SH-SY5Y (cell line): ENCODE data around the gene TOR1A.

ENCODE experiments used
- GATA2 ChIP-seq: IDR thresholded peaks from 2 replicates; pipeline ENCODE4 v1.6.1; 2011; ENCODE audit warnings: mild to moderate bottlenecking, low read depth, low read length
- GATA3 ChIP-seq: IDR thresholded peaks from 2 replicates; pipeline ENCODE4 v1.6.1; 2011; ENCODE audit warnings: low read depth, mild to moderate bottlenecking, low read length, moderate library complexity

Gene TOR1A

GRCh38 chr9:129839324-129840023 is 15.5 kb upstream of the TOR1A start:
- TF ChIP-seq GATA3 = no peak
- TF ChIP-seq GATA2 = no peak

DNA sequence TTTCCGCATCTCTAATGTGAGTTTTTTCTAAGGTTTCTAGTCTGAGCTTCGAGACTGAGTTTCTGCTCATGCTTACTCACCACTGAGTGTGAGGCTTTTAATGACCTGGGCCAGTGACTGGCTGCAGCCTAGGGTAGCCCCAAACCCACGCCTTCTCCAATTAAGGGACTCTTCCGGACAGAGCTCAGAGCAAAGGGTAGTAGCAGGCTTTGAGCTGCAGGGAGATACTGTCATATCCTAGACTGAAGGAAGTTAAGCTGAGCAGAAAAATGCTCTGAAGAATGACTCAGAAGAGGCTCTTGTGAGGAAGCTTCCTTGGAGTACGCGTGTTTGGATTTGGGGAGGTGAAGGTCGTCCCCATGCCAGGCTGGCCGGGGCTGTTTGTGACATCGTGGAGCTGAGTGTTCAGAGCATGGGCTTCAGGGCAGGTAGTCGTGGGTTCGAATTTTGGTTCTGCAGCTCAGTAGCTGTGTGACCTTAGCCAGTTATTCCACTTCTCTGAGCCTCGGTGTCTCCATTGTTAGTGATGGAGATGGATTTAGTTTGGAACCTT is 14.8 kb upstream of the TOR1A start:
- TF ChIP-seq GATA2 = no peak
- TF ChIP-seq GATA3 = no peak

GRCh38 chr9:129836311-129837007 is 12.5 kb upstream of the TOR1A start:
- no peak for TF ChIP-seq GATA3
- TF ChIP-seq GATA2 = no peak

DNA sequence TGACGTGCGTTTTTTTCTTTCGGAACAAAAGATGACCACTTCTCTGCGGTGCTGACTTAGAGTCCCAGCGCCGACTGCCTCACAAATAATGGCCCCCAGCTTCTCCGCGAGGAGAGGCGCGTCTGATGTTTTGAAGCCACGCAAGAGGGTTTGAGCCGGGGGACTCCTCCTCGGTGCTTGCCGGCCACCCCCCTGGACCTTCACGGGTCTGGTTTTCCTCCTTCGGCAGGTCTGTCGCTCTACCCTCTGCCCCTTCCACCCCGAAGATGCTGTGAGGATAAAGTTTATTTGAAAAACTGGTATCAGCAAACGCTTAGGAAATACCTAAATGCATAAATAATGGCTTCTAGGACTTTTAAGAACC is 11.9 kb upstream of the TOR1A start:
- TF ChIP-seq GATA3 = no peak
- no peak for TF ChIP-seq GATA2

DNA sequence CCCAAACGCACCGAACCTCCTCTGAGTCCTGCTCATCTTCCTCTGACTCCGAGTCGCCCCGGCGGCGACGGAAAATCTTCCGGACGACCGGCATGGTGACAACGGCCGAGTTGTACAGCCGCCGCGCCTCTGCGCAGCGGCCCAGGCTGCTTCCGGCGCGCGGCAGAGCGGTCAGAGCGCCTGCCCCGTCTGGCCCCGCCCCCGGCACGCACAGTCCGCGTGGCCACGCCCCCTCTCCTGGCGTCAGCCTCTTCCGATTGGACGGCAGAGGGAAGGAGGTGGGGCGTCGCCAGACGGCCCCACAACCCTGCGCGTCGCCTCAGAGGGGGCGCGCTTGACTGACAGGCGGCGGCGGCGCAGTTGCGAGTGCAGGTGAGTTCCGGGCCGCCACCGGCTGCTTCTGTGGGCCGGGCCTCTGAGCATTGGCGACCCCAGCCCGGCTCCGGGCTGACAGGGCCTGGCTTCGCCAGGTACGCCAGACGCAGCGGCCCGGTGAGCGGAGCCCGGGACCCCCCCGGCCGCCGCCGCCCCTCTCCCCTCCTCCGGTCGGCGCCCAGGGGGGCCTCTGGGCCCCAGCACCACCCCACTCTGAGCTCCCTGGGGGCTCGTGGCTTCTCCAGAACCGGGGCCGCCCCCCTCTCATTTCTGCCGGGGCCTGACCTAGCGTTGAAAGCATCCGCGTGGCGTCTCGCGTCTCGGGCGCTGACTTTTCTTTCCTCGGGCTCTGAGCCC is 11.4 kb upstream of the TOR1A start, which contains the start of the genes C9orf78 and USP20:
Gene C9orf78, minus strand, starts transcription at position 148 of the 732 bp plus-strand sequence. Its CDS starts 54 bp downstream, at position 94.
Gene USP20, plus strand, starts transcription at position 331 of the 732 bp plus-strand sequence. CDS start 17,098 bp downstream, outside the sequence.
- TF ChIP-seq GATA3 (no peak), GATA2 (no peak)

- TF ChIP-seq GATA3 = no peak
- TF ChIP-seq GATA2 = no peak
These were observed 10.7 kb upstream of the TOR1A start for GRCh38 chr9:129834489-129835127.

- no peak for TF ChIP-seq GATA2
- TF ChIP-seq GATA3 = no peak
These were observed 9.0 kb upstream of the TOR1A start for GRCh38 chr9:129832982-129833381.

DNA sequence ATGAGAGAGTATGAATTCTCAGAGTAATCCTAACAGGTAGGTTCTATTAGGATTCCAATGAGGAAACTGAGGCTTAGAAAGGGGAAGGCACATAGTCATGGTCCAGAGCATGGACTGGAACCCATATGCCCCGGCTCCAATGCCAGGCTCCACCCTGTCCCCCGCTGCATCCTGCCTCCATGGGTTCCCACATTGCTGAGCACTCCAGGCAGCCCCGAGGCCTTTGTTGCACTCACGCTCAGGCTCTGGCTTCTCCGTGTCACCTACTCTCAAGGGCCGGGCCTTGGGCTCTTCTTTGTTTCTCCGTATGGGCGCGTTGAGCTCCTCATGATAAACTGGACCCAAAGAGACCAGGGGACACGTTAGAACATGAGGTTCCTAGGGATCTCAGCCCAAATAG is 5.0 kb upstream of the TOR1A start:
- TF ChIP-seq GATA3 = no peak
- TF ChIP-seq GATA2 = no peak

DNA sequence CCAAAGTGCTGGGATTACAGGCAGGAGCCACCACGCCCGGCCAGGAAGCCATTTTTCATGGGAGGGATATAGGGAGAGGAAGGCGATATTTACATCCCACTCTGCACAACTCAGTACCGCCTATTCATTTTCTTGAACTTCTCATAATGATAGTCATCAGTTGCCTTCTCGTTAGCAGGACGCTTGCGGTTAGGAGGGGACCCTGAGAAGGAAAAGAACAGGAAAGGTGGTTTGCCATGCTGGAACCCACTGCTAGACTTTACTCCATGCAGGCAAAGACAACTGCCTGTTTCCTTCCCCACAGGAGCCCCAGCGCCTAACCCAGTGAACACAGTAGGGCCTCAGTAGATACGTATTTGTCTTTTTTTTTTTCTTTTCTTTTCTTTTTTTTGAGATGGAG is 4.1 kb upstream of the TOR1A start:
- no peak for TF ChIP-seq GATA2
- no peak for TF ChIP-seq GATA3

DNA sequence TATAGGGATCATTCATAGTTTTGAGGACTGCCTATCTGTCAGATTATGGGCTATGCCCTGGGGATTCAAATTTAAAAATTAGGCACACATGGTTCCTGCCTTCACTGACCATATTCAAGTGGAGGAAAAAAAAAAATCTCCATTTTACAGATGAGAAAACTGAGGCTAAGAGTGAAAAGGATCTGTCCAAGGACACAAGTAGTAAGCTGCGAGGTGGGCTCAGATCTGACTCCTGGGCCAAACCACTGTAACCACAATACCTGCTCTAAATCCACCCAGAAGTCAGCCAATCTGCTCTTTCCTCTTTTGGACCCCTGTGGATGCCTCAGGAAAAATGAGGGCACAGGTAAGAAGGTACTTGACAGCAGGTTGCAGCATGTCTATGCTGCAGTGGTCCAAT is 2.8 kb upstream of the TOR1A start:
- TF ChIP-seq GATA3 (no peak), GATA2 (no peak)

- TF ChIP-seq GATA2 (no peak), GATA3 (no peak)
These were observed 2.4 kb upstream of the TOR1A start for GRCh38 chr9:129826344-129826743.

DNA sequence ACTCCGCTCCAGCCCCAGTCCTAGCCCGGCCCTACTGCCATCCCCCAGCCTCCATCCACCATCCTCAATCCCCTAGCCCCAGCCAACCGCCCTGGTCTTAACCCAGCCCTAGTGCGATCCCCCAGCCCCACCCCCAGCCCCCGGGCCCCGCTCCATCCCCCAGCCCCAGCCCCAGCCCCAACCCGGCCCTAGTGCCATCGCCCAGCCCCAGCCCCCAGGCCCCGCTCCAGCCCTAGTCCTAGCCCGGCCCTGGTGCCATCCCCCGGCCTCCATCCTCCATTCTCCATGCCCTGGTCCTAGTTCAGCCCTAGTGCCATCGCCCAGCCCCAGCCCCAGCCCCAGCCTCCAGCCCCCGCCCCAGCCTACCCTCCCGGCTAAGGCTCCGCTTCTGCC is 398 bp downstream of the TOR1A start:
- no peak for TF ChIP-seq GATA2
- TF ChIP-seq GATA3 = no peak

GRCh38 chr9:129822898-129823541 is 916 bp downstream of the TOR1A start:
- TF ChIP-seq GATA3 (no peak), GATA2 (no peak)
